DND-41 (cell line): Measurements from ENCODE around the gene KDM5C.

Experiments used
- CTCF ChIP-seq: IDR thresholded peaks from 2 replicates; pipeline ENCODE4 v1.5.1; 2012; ENCODE audit warnings: borderline replicate concordance, low read length, moderate library complexity, mild to moderate bottlenecking; ENCODE audit not compliant: poor library complexity, severe bottlenecking; ENCODE audit errors: extremely low read depth
- EZH2 ChIP-seq: IDR thresholded peaks from 3 replicates; pipeline ENCODE4 v1.6.1; 2012; ENCODE audit warnings: borderline replicate concordance, low read depth, mild to moderate bottlenecking, moderate library complexity, low read length, inconsistent platforms; ENCODE audit not compliant: severe bottlenecking

- no peak for TF ChIP-seq CTCF
- no peak for TF ChIP-seq EZH2
Measured at GRCh38 chrX:53223068-53223693, 1.8 kb downstream of the KDM5C start.
